Adrenal gland (tissue), 5 donors: ENCODE results near the gene ATP11A.

ENCODE experiments used
- CTCF ChIP-seq, 6 experiments: fragments of 450-650 bp in 4 of 6; fragments of 200-600 bp in 2 of 6; sonication (generic) in 1 of 6; IDR thresholded peaks; 1 replicate in 5 of 6; 2 replicates in 1 of 6; pipeline versions ENCODE4 v1.5.1 to v1.8.0; 2016 to 2021; ENCODE audit warnings: antibody characterized with exemption in 6 of 6, mild to moderate bottlenecking in 2 of 6, moderate library complexity in 1 of 6
- POLR2A ChIP-seq, 2 donors: fragments of 450-650 bp; IDR thresholded peaks; one replicate each; pipeline ENCODE4 v1.6.1; 2017; ENCODE audit warnings: antibody characterized with exemption in 2 of 2, mild to moderate bottlenecking in 2 of 2, moderate library complexity in 1 of 2
- donor health status: DM: no; HTN: no; CAD: no.

GRCh38 chr13:112815871-112816270 lies 126.0 kb downstream of the ATP11A start:
- no peak for TF ChIP-seq CTCF (IDR thresholded peaks at IDR 0.05)
- no peak for TF ChIP-seq POLR2A (IDR thresholded peaks at IDR 0.05)
